ENCODE data around the gene MYO5A.

Gene MYO5A

DNA sequence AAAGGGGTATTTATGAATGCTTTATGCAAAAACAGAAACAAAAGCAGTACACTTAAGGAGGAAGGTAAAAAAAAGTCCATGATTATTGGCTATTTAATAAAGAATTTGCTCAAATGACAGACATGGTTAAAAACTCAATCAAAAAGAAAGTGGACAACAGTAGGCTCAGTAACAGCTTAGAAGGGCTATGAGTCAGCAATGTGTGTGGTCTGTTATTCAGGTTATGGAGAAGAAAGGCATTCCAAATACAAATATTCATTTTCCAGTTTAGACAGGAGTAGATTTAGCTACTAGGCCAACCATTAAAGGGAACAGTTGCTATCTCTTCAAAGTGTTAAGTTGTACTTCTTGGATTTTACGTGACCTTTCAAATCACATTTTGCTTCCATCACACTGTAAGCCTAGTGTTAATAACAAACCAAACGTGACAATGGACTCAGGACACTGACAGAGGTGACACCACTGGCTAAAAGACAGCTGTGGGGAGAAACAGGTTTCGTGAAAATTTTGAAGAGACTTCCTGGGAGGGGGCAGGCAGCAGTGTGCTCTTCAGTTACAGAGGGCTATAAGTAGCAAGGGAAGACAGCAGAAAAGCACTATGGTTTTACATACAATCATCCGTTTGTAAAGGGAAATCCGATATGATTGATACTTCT, 191.4 kb downstream of the MYO5A start:
- Histone ChIP-seq H2BK120ac (ENCODE audit: low read depth, low read length) (no peak overlapping the region), H3K79me1 (ENCODE audit: low read length) (no peaks in the 10 kb centered on the region), H3K18ac (ENCODE audit: low read length) (no peak overlapping the region), H3K23ac (ENCODE audit: low read length) (no peak overlapping the region), H3K4me1 (ENCODE audit: control insufficient read depth, low read depth, low read length) (peaks cover 8% of the 10 kb centered on the region), H2BK15ac (replicated peaks; ENCODE audit: low read depth) (peak overlapping the region; percentile 57), H2AK5ac (ENCODE audit: low read length) (no peak overlapping the region), H3K4ac (ENCODE audit: low read depth, low read length) (no peak overlapping the region), H3K27me3 (ENCODE audit: insufficient read depth, low read length, poor library complexity) (no peaks in the 10 kb centered on the region), H4K8ac (ENCODE audit: low read depth, low read length) (no peak overlapping the region), H3K27ac (ENCODE audit: low read depth, low read length) (no peak overlapping the region), H3K36me3 (ENCODE audit: control insufficient read depth, insufficient read depth, low read length) (no peaks in the 10 kb centered on the region), H3K4me3 (ENCODE audit: low read length) (no peak overlapping the region), H4K5ac (ENCODE audit: low read length) (no peak overlapping the region), H3K9ac (ENCODE audit: low read length) (no peak overlapping the region), H2BK5ac (ENCODE audit: low read length) (peak overlapping the region; percentile 20), H3K4me2 (ENCODE audit: low read length) (no peak overlapping the region), H3K79me2 (ENCODE audit: control insufficient read depth, insufficient read depth, low read length) (no peaks in the 10 kb centered on the region), H3K56ac (ENCODE audit: low read length) (no peak overlapping the region)
- WGBS (ENCODE audit: extremely low coverage, insufficient coverage, low lambda C conversion rate), result no CpG with 5 or more reads among the region's 5 CpGs
- DNase-seq, result peak; percentile 57

DNA sequence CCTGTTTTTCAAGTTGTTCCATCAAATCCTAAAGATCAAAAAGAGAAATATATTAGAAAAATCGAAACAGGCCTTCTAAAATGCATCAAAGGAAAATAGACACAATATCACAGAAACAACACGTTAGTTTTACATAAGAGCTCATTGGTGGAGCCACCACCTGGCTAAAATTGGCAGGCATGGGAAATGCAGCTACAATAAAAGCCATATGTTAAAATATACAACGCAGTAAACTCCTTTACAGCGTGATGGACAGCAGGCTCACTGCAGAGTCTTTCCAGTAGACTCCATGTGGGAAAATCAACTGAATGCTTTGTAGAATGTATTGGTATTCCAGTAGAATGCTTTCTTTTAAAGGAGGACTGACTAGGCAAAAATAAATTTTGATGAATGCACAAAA, 192.2 kb downstream of the MYO5A start:
- Histone ChIP-seq H3K4me3 (ENCODE audit: low read length) (no peak overlapping the region), H2BK15ac (replicated peaks; ENCODE audit: low read depth) (peak overlapping the region; percentile 57), H3K56ac (ENCODE audit: low read length) (no peak overlapping the region), H3K79me1 (ENCODE audit: low read length) (no peaks in the 10 kb centered on the region), H3K23ac (ENCODE audit: low read length) (no peak overlapping the region), H3K79me2 (ENCODE audit: control insufficient read depth, insufficient read depth, low read length) (no peaks in the 10 kb centered on the region), H3K4ac (ENCODE audit: low read depth, low read length) (no peak overlapping the region), H3K4me2 (ENCODE audit: low read length) (no peak overlapping the region), H2BK5ac (ENCODE audit: low read length) (no peak overlapping the region), H3K4me1 (ENCODE audit: control insufficient read depth, low read depth, low read length) (peaks cover 9% of the 10 kb centered on the region), H3K9ac (ENCODE audit: low read length) (no peak overlapping the region), H2AK5ac (ENCODE audit: low read length) (no peak overlapping the region), H4K8ac (ENCODE audit: low read depth, low read length) (no peak overlapping the region), H3K27ac (ENCODE audit: low read depth, low read length) (no peak overlapping the region), H4K5ac (ENCODE audit: low read length) (no peak overlapping the region), H3K36me3 (ENCODE audit: control insufficient read depth, insufficient read depth, low read length) (no peaks in the 10 kb centered on the region), H2BK120ac (ENCODE audit: low read depth, low read length) (no peak overlapping the region), H3K18ac (ENCODE audit: low read length) (no peak overlapping the region), H3K27me3 (ENCODE audit: insufficient read depth, low read length, poor library complexity) (no peaks in the 10 kb centered on the region)
- DNase-seq, result no peak
- WGBS (ENCODE audit: extremely low coverage, insufficient coverage, low lambda C conversion rate), result no CpG with 5 or more reads among the region's 4 CpGs

DNA sequence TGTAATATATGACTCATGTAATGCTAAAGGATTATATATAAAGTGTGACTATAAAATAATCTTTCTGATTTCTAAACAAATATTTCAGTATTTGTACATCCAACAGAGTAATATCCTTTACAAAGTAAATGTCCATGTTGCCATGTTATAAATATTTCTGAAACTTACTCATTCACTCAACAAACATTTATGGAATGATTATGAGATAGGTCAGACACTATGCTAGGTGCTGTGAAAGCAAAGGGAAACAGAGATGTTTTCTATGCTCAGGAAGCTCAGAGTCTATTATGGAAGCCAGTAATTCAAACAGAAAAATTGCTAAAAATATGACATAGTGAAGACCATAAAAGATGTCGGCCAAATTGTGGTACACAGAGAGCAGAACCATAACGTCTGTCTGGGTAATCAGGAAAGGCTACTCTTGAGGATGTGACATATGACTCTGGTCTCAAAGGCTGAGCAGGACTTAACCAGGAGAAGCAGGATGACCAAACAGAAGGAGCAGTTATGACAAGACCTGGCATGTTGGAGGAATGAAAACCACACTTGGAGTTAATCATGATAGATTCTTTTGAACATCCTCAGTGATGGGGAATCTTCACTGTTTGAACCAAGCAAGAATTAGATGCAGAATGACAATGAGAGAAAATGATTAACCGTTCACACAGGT, 194.1 kb downstream of the MYO5A start:
- Histone ChIP-seq H3K4me2 (ENCODE audit: low read length) (no peak overlapping the region), H3K56ac (ENCODE audit: low read length) (no peak overlapping the region), H2BK15ac (replicated peaks; ENCODE audit: low read depth) (no peak overlapping the region), H4K8ac (ENCODE audit: low read depth, low read length) (no peak overlapping the region), H3K23ac (ENCODE audit: low read length) (no peak overlapping the region), H2AK5ac (ENCODE audit: low read length) (no peak overlapping the region), H3K9ac (ENCODE audit: low read length) (no peak overlapping the region), H3K27ac (ENCODE audit: low read depth, low read length) (no peak overlapping the region), H3K27me3 (ENCODE audit: insufficient read depth, low read length, poor library complexity) (no peaks in the 10 kb centered on the region), H3K4me3 (ENCODE audit: low read length) (no peak overlapping the region), H3K4me1 (ENCODE audit: control insufficient read depth, low read depth, low read length) (peaks cover 9% of the 10 kb centered on the region), H3K79me1 (ENCODE audit: low read length) (no peaks in the 10 kb centered on the region), H4K5ac (ENCODE audit: low read length) (no peak overlapping the region), H3K18ac (ENCODE audit: low read length) (no peak overlapping the region), H3K79me2 (ENCODE audit: control insufficient read depth, insufficient read depth, low read length) (no peaks in the 10 kb centered on the region), H3K4ac (ENCODE audit: low read depth, low read length) (no peak overlapping the region), H3K36me3 (ENCODE audit: control insufficient read depth, insufficient read depth, low read length) (no peaks in the 10 kb centered on the region), H2BK5ac (ENCODE audit: low read length) (no peak overlapping the region), H2BK120ac (ENCODE audit: low read depth, low read length) (no peak overlapping the region)
- no CpG with 5 or more reads among the region's 3 CpGs for WGBS (ENCODE audit: extremely low coverage, insufficient coverage, low lambda C conversion rate)
- DNase-seq, result no peak

DNA sequence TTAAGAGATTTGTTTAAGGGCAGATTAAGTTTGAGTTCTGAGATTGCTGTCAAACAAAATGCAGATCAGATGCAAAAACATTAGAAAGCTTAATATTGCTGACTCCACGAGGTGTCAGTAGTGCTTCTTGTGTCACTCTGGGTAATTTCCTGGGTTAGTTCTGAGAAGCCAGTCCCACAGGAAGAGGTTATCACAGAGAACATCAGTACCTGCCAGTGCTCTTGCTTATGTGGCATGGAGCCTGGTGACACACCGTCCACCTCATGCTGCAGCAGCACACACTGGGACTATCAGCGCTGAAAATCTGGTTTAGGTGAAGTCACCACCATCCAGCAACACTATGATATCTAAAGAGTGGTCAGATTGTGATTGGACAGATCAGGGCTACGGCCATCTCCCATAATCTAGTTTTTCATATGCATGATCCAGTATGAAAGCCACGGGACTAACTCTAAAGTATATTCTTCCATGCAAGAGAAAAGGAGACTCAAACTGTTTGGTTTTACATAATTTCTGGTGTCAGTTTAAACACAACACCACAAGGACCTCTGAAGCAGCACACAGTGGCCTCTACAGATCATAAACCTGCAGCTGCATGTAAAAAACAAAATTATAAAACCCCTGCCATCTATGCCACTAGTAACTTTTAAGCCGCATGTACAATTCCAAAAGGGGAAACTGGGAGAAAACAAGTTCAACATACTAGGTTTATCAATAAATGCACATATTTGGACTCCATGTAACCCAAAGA, 197.0 kb downstream of the MYO5A start:
- peak; percentile 62 for DNase-seq
- Histone ChIP-seq H2AK5ac (ENCODE audit: low read length) (no peak overlapping the region), H3K18ac (ENCODE audit: low read length) (no peak overlapping the region), H3K27ac (ENCODE audit: low read depth, low read length) (no peak overlapping the region), H3K79me1 (ENCODE audit: low read length) (no peaks in the 10 kb centered on the region), H3K4ac (ENCODE audit: low read depth, low read length) (no peak overlapping the region), H3K79me2 (ENCODE audit: control insufficient read depth, insufficient read depth, low read length) (no peaks in the 10 kb centered on the region), H3K23ac (ENCODE audit: low read length) (no peak overlapping the region), H4K8ac (ENCODE audit: low read depth, low read length) (no peak overlapping the region), H3K56ac (ENCODE audit: low read length) (no peak overlapping the region), H3K9ac (ENCODE audit: low read length) (no peak overlapping the region), H3K4me3 (ENCODE audit: low read length) (no peak overlapping the region), H3K27me3 (ENCODE audit: insufficient read depth, low read length, poor library complexity) (no peaks in the 10 kb centered on the region), H3K4me1 (ENCODE audit: control insufficient read depth, low read depth, low read length) (peaks cover 1% of the 10 kb centered on the region), H2BK15ac (replicated peaks; ENCODE audit: low read depth) (no peak overlapping the region), H2BK120ac (ENCODE audit: low read depth, low read length) (no peak overlapping the region), H3K36me3 (ENCODE audit: control insufficient read depth, insufficient read depth, low read length) (no peaks in the 10 kb centered on the region), H2BK5ac (ENCODE audit: low read length) (no peak overlapping the region), H3K4me2 (ENCODE audit: low read length) (no peak overlapping the region), H4K5ac (ENCODE audit: low read length) (no peak overlapping the region)
- no CpG with 5 or more reads among the region's 6 CpGs for WGBS (ENCODE audit: extremely low coverage, insufficient coverage, low lambda C conversion rate)

DNA sequence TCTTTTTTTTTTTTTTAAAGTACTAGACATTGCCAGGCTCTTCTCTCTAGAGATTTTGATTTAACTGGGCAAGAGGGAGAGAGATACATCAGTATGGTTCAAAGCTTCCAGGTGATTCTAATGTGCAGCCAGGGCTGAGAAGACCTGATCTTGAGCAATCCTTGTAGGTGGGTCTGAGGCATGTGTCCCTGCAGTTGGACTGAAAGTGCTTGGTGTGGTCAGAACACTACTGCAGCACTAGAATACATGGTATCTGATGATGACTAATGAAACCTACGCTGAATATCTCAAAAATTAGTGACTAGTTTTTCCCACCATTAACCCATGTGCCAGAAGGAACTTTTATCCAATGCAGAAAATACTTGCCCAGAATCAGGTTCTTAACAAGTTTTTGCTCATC, 198.7 kb downstream of the MYO5A start:
- Histone ChIP-seq H3K27ac (ENCODE audit: low read depth, low read length) (no peak overlapping the region), H2BK15ac (replicated peaks; ENCODE audit: low read depth) (no peak overlapping the region), H2AK5ac (ENCODE audit: low read length) (no peak overlapping the region), H3K79me2 (ENCODE audit: control insufficient read depth, insufficient read depth, low read length) (no peaks in the 10 kb centered on the region), H3K79me1 (ENCODE audit: low read length) (no peaks in the 10 kb centered on the region), H3K4me1 (ENCODE audit: control insufficient read depth, low read depth, low read length) (peaks cover 1% of the 10 kb centered on the region), H3K4me3 (ENCODE audit: low read length) (no peak overlapping the region), H3K36me3 (ENCODE audit: control insufficient read depth, insufficient read depth, low read length) (no peaks in the 10 kb centered on the region), H3K56ac (ENCODE audit: low read length) (no peak overlapping the region), H2BK5ac (ENCODE audit: low read length) (no peak overlapping the region), H3K27me3 (ENCODE audit: insufficient read depth, low read length, poor library complexity) (no peaks in the 10 kb centered on the region), H3K18ac (ENCODE audit: low read length) (no peak overlapping the region), H3K23ac (ENCODE audit: low read length) (no peak overlapping the region), H3K4me2 (ENCODE audit: low read length) (no peak overlapping the region), H4K5ac (ENCODE audit: low read length) (no peak overlapping the region), H3K4ac (ENCODE audit: low read depth, low read length) (no peak overlapping the region), H3K9ac (ENCODE audit: low read length) (no peak overlapping the region), H2BK120ac (ENCODE audit: low read depth, low read length) (no peak overlapping the region), H4K8ac (ENCODE audit: low read depth, low read length) (no peak overlapping the region)
- no CpG with 5 or more reads among the region's 1 CpG for WGBS (ENCODE audit: extremely low coverage, insufficient coverage, low lambda C conversion rate)
- DNase-seq, result no peak

Data from mesendoderm (in vitro differentiated cells).